Measurements from ENCODE around the gene SLC49A4. TPM values are rescaled to one million over a fixed set of nuclear protein-coding genes. Genes with fewer than 3 reads are reported as not detected.
"Not testable (repeated sequence)": the region's sequence is repeated elsewhere in the genome, so short reads cannot be mapped to it uniquely, and the experiment has no call there.

Gene SLC49A4
- total RNA-seq (2014; rRNA removed) (29.6 and 37.0 TPM in 2 replicates), Bru-seq, nascent RNA (percentile 72 among the genes with signal in this experiment), BruChase-seq, experiment 1, labeled RNA remaining after a 6-hour chase (percentile 56 among the genes with signal in this experiment), BruChase-seq, experiment 2, labeled RNA remaining after a 2-hour chase (percentile 64 among the genes with signal in this experiment)
- long read RNA-seq, transcript DIRC2-201 (9 exons, 3,596 nt), result major isoform, 60 of 76 reads
- long read RNA-seq, partial matches to known transcripts, result 4 of 76 reads
- long read RNA-seq, other reads (novel, unspliced or antisense), result 12 of 76 reads

- H3F3A ChIP-seq (ENCODE audit: low read length, unreplicated experiment), result no peaks in the 10 kb centered on the region
- TF ChIP-seq EZH2phosphoT487 (IDR thresholded peaks at IDR 0.05; ENCODE audit: borderline replicate concordance, low read length) (no peak), CTCF (conservative IDR thresholded peaks at IDR 0.05; ENCODE audit: low read depth, low read length) (no peak), EZH2 (IDR thresholded peaks at IDR 0.05; ENCODE audit: low read length, unreplicated experiment) (no peak)
- peak within 1 kb of the TSS; percentile 99 for H3K4me2 ChIP-seq (ENCODE audit: low read length)
- peaks cover 24% of the 10 kb centered on the region for H3K79me2 ChIP-seq (ENCODE audit: low read length)
- peak within 1 kb of the TSS; percentile 89 for H3K27ac ChIP-seq (ENCODE audit: low read length)
- peaks cover 33% of the 10 kb centered on the region for H3K4me1 ChIP-seq (ENCODE audit: insufficient read depth, low read length)
- H3K9ac ChIP-seq (ENCODE audit: low read length), result peak within 1 kb of the TSS; percentile 82
- ChIA-PET POLR2A (ENCODE audit: unreplicated experiment) (no interaction called here), CTCF (no interaction called here)
- intact Hi-C loops (cut with micrococcal nuclease), result loop anchor here (2.0 to 5.0 kb wide), 3 partner anchors 16 to 233 kb away; partner anchors contain the start of genes DTX3L and PARP9
- H3K27me3 ChIP-seq (ENCODE audit: low read length), result no peaks in the 10 kb centered on the region
- H3K4me3 ChIP-seq (ENCODE audit: low read length), result peak within 1 kb of the TSS; percentile 81
- no TSS peak for BruUV-seq (replicated peaks)
- no peaks in the 10 kb centered on the region; the same call in 1 of the 2 replicates for H4K20me1 ChIP-seq (ENCODE audit: low read length)
- peak; percentile 76 for ATAC-seq
- H2AFZ ChIP-seq (ENCODE audit: low read length), result peak within 1 kb of the TSS; percentile 87
- no peaks in the 10 kb centered on the region for H3K9me3 ChIP-seq (ENCODE audit: low read length)
- no peaks in the 10 kb centered on the region for H3K9me2 ChIP-seq (replicated peaks; ENCODE audit: low read length)
- DNase-seq, result peak; percentile 89
- H3K36me3 ChIP-seq (ENCODE audit: low read depth, low read length), result no peaks in the 10 kb centered on the region
Measured at GRCh38 chr3:122794779-122795673, at the start of gene SLC49A4. SLC49A4 (plus strand) TSS chr3:122795069; CDS start chr3:122795193, 124 bp downstream.

GRCh38 chr3:122745369-122746021 lies 49.4 kb upstream of the SLC49A4 start:
- POLR2A ChIA-PET (ENCODE audit: unreplicated experiment), result interaction anchor here (0.6 to 0.8 kb wide), 3 partner anchors 49 to 320 kb away, joined by 3 to 11 read pairs (median 5); partner anchors contain the start of gene KPNA1
- ATAC-seq, result peak; percentile 95

GRCh38 chr3:122747295-122747694 lies 47.6 kb upstream of the SLC49A4 start:
- POLR2A ChIA-PET (ENCODE audit: unreplicated experiment); CTCF ChIA-PET; intact Hi-C loops (cut with micrococcal nuclease); H3K9me2 ChIP-seq (replicated peaks; ENCODE audit: low read length); DNase-seq; H3K27me3 ChIP-seq (ENCODE audit: low read length); H3K36me3 ChIP-seq (ENCODE audit: low read depth, low read length); BruUV-seq (replicated peaks); H3K79me2 ChIP-seq (ENCODE audit: low read length); H3K9me3 ChIP-seq (ENCODE audit: low read length); ATAC-seq; H3F3A ChIP-seq (ENCODE audit: low read length, unreplicated experiment); H3K9ac ChIP-seq (ENCODE audit: low read length); H3K27ac ChIP-seq (ENCODE audit: low read length); H3K4me3 ChIP-seq (ENCODE audit: low read length); H4K20me1 ChIP-seq (ENCODE audit: low read length); H3K4me2 ChIP-seq (ENCODE audit: low read length); H2AFZ ChIP-seq (ENCODE audit: low read length); H3K4me1 ChIP-seq (ENCODE audit: insufficient read depth, low read length): not testable (repeated sequence)

More at GRCh38 chr3:122745369-122746021, 49.4 kb upstream of the SLC49A4 start:
- Histone ChIP-seq H3K4me2 (ENCODE audit: low read length) (no peak overlapping the region), H4K20me1 (ENCODE audit: low read length) (no peaks in the 10 kb centered on the region), H3K27me3 (ENCODE audit: low read length) (no peaks in the 10 kb centered on the region), H3K9me2 (replicated peaks; ENCODE audit: low read length) (no peaks in the 10 kb centered on the region), H3K9me3 (ENCODE audit: low read length) (no peaks in the 10 kb centered on the region), H3K27ac (ENCODE audit: low read length) (no peak overlapping the region), H2AFZ (ENCODE audit: low read length) (no peak overlapping the region), H3K9ac (ENCODE audit: low read length) (no peak overlapping the region), H3K36me3 (ENCODE audit: low read depth, low read length) (peaks cover 6% of the 10 kb centered on the region; the same call in 1 of the 2 replicates), H3F3A (ENCODE audit: low read length, unreplicated experiment) (no peaks in the 10 kb centered on the region), H3K79me2 (ENCODE audit: low read length) (no peaks in the 10 kb centered on the region), H3K4me1 (ENCODE audit: insufficient read depth, low read length) (0 out of 2 replicates have a peak, but pooled peaks cover 4% of the 10 kb centered on the region), H3K4me3 (ENCODE audit: low read length) (no peak overlapping the region)
- no TSS peak for BruUV-seq (replicated peaks)
- DNase-seq, result peak; percentile 43
- TF ChIP-seq CTCF (conservative IDR thresholded peaks at IDR 0.05; ENCODE audit: low read depth, low read length) (no peak), EZH2 (IDR thresholded peaks at IDR 0.05; ENCODE audit: low read length, unreplicated experiment) (no peak), EZH2phosphoT487 (IDR thresholded peaks at IDR 0.05; ENCODE audit: borderline replicate concordance, low read length) (no peak)
- CTCF ChIA-PET, result interaction anchor here (1.0 kb wide), 1 partner anchor 9 kb away, joined by 4 read pairs; no protein-coding TSS in a partner anchor
- intact Hi-C loops (cut with micrococcal nuclease), result no loop called here
